Measurements from ENCODE around the gene PIGM. TPM values are rescaled to one million over a fixed set of nuclear protein-coding genes. Genes with fewer than 3 reads are reported as not detected.

PIGM gene
- total RNA-seq, 2 donors from 2014 or later, result 5.0 to 6.8 TPM

GRCh38 chr1:160061369-160062229 is 29.8 kb upstream of the PIGM start:
- no peaks in the 10 kb centered on the region for H3K36me3 ChIP-seq
- H3K4me3 ChIP-seq, result no peak overlapping the region
- TF ChIP-seq CTCF (IDR thresholded peaks at IDR 0.05), result no peak
- H3K27me3 ChIP-seq (replicated peaks; ENCODE audit: insufficient read depth), result no peaks in the 10 kb centered on the region
- DNase-seq (ENCODE audit: low spot score) (no peak), ATAC-seq (ENCODE audit: insufficient number of reproducible peaks, low FRiP score, low read depth) (no peak)
- H3K9me3 ChIP-seq, result no peaks in the 10 kb centered on the region
- H3K4me1 ChIP-seq (ENCODE audit: control insufficient read depth in 1 of 2, low read depth in 2 of 2), result no peaks in the 10 kb centered on the region
- no peak overlapping the region for H3K27ac ChIP-seq

GRCh38 chr1:160058087-160058486 is 26.3 kb upstream of the PIGM start:
- peak; percentile 36 for TF ChIP-seq CTCF (IDR thresholded peaks at IDR 0.05)
- no peak for DNase-seq (ENCODE audit: low spot score)
- no peaks in the 10 kb centered on the region for H3K4me1 ChIP-seq (ENCODE audit: control insufficient read depth in 1 of 2, low read depth in 2 of 2)
- no peaks in the 10 kb centered on the region for H3K27me3 ChIP-seq (replicated peaks; ENCODE audit: insufficient read depth)
- no peak for ATAC-seq (ENCODE audit: insufficient number of reproducible peaks, low FRiP score, low read depth)
- no peaks in the 10 kb centered on the region for H3K9me3 ChIP-seq
- no peaks in the 10 kb centered on the region for H3K36me3 ChIP-seq
- no peak overlapping the region for H3K4me3 ChIP-seq
- H3K27ac ChIP-seq, result no peak overlapping the region

GRCh38 chr1:160056648-160057169 is 24.9 kb upstream of the PIGM start:
- DNase-seq (ENCODE audit: low spot score), result no peak
- Histone ChIP-seq H3K9me3 (no peaks in the 10 kb centered on the region), H3K4me3 (no peak overlapping the region), H3K4me1 (ENCODE audit: control insufficient read depth in 1 of 2, low read depth in 2 of 2) (no peaks in the 10 kb centered on the region), H3K27me3 (replicated peaks; ENCODE audit: insufficient read depth) (no peaks in the 10 kb centered on the region), H3K36me3 (no peaks in the 10 kb centered on the region), H3K27ac (no peak overlapping the region)
- no peak for TF ChIP-seq CTCF (IDR thresholded peaks at IDR 0.05)
- ATAC-seq (ENCODE audit: insufficient number of reproducible peaks, low FRiP score, low read depth), result no peak

GRCh38 chr1:160053548-160054365 is 22.0 kb upstream of the PIGM start:
- H3K27me3 ChIP-seq (replicated peaks; ENCODE audit: insufficient read depth), result no peaks in the 10 kb centered on the region
- no peaks in the 10 kb centered on the region for H3K36me3 ChIP-seq
- no peak overlapping the region for H3K4me3 ChIP-seq
- no peaks in the 10 kb centered on the region for H3K4me1 ChIP-seq (ENCODE audit: control insufficient read depth in 1 of 2, low read depth in 2 of 2)
- H3K27ac ChIP-seq, result no peak overlapping the region
- TF ChIP-seq CTCF (IDR thresholded peaks at IDR 0.05), result no peak
- no peak for DNase-seq (ENCODE audit: low spot score)
- no peak for ATAC-seq (ENCODE audit: insufficient number of reproducible peaks, low FRiP score, low read depth)
- no peaks in the 10 kb centered on the region for H3K9me3 ChIP-seq

GRCh38 chr1:160052936-160053335 is 21.1 kb upstream of the PIGM start:
- no peaks in the 10 kb centered on the region for H3K9me3 ChIP-seq
- no peak for TF ChIP-seq CTCF (IDR thresholded peaks at IDR 0.05)
- H3K27ac ChIP-seq, result no peak overlapping the region
- H3K36me3 ChIP-seq, result no peaks in the 10 kb centered on the region
- H3K4me3 ChIP-seq, result no peak overlapping the region
- H3K27me3 ChIP-seq (replicated peaks; ENCODE audit: insufficient read depth), result no peaks in the 10 kb centered on the region
- DNase-seq (ENCODE audit: low spot score) (no peak), ATAC-seq (ENCODE audit: insufficient number of reproducible peaks, low FRiP score, low read depth) (no peak)
- no peaks in the 10 kb centered on the region for H3K4me1 ChIP-seq (ENCODE audit: control insufficient read depth in 1 of 2, low read depth in 2 of 2)

Data from thoracic aorta (tissue), 2 donors.